ENCODE measurements around the gene C6orf15.

C6orf15 gene

GRCh38 chr6:31081872-31082271 is 30.5 kb downstream of the C6orf15 start:
- CTCF ChIA-PET: interaction anchor here (0.6 to 1.1 kb wide), 4 partner anchors 38 to 220 kb away, joined by 3 to 5 read pairs (median 4); no protein-coding TSS in a partner anchor
- H3K27ac ChIP-seq: peak overlapping the region; percentile 75
- POLR2A ChIA-PET (ENCODE audit: low non-redundant PET): no interaction called here
- TF ChIP-seq CTCF (conservative IDR thresholded peaks at IDR 0.05; ENCODE audit: low read depth): no peak
- no peak for DNase-seq (ENCODE audit: low spot score)

GRCh38 chr6:31079656-31080261 is 32.6 kb downstream of the C6orf15 start:
- POLR2A ChIA-PET (ENCODE audit: low non-redundant PET): interaction anchor here (0.6 kb wide), 1 partner anchor 17 kb away, joined by 3 read pairs; no protein-coding TSS in a partner anchor
- H3K27ac ChIP-seq: peak overlapping the region; percentile 33; the same call in 1 of the 2 replicates
- DNase-seq (ENCODE audit: low spot score): peak; percentile 58
- CTCF ChIA-PET: interaction anchor here (0.5 to 2.3 kb wide), 29 partner anchors 10 to 1358 kb away, joined by 3 to 29 read pairs (median 3); partner anchors contain the start of genes MUCL3 and VARS2
- TF ChIP-seq CTCF (conservative IDR thresholded peaks at IDR 0.05; ENCODE audit: low read depth): peak; percentile 94

- ChIA-PET POLR2A (ENCODE audit: low non-redundant PET) (no interaction called here), CTCF (no interaction called here)
- DNase-seq (ENCODE audit: low spot score): no peak
- H3K27ac ChIP-seq: no peak overlapping the region
- TF ChIP-seq CTCF (conservative IDR thresholded peaks at IDR 0.05; ENCODE audit: low read depth): no peak
These were observed 35.8 kb downstream of the C6orf15 start for GRCh38 chr6:31076611-31077010.

DNA sequence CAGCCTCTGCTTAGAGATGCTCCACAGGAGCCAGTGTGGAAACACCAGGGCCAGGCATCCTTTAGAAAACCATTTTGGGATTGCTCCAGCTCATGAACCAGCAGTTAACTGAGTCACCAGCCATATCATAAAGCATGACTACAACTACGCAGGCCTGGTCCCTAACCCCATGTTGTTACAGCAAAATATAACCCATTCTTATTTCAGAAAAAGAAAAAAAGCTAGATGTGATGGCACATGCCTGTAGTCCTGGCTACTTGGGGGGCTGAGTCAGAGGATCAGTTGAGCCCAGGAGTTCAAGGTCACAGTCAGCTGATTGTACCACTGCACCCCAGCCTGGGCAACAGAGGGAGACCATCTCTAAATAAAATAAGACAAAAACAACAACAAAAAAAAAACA is 36.8 kb downstream of the C6orf15 start:
- POLR2A ChIA-PET (ENCODE audit: low non-redundant PET): interaction anchor here (0.6 kb wide), 1 partner anchor 160 kb away, joined by 3 read pairs; no protein-coding TSS in a partner anchor
- H3K27ac ChIP-seq: peak overlapping the region; percentile 43
- DNase-seq (ENCODE audit: low spot score): no peak
- CTCF ChIA-PET: no interaction called here
- TF ChIP-seq CTCF (conservative IDR thresholded peaks at IDR 0.05; ENCODE audit: low read depth): no peak

DNA sequence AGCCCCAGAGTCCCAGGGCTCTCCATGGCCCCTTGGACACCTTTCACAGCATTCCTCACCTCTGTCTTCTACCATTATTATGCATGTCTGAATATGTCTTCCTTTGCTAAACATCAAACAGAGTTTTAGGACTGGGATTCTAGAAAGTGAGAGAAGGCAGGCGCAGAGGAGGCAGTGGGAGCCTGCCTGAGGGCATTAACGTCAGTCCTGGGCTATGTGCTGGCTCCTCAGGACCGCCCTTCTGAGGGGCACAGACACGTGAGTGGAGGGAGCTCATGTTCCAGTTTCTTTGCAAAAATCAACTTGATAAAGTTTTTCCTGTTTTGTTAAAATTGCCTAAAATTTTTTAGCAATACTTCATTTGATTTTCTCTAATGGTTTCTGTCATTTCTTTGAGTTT is 38.0 kb downstream of the C6orf15 start:
- no peak overlapping the region for H3K27ac ChIP-seq
- ChIA-PET CTCF (interaction anchor here (0.5 kb wide), 1 partner anchor 184 kb away, joined by 6 read pairs; no protein-coding TSS in a partner anchor), POLR2A (ENCODE audit: low non-redundant PET) (no interaction called here)
- no peak for DNase-seq (ENCODE audit: low spot score)
- TF ChIP-seq CTCF (conservative IDR thresholded peaks at IDR 0.05; ENCODE audit: low read depth): no peak

DNA sequence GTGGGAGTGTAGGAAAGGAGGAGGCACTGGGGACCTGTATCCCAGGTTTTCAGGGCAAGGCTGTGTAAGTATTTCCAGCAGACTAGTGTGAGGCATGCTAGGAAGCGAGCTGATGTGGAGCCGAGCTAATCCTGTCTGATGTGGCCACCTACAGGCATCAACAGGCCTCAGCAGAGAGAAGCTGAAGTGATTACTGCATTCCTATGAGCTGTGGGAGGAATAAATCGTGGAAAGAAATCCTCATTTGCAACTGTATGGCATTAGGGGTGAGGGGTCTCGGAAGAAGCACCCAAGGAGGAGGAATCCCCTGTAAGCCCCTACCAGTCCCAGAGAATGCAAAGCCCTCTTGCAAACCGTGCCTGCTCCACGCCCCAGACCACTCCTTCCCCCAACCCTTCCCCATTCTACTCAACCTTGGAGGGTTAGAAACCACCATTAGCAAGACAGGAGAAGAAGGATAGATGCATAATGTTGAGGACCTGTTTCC is 41.6 kb downstream of the C6orf15 start:
- CTCF ChIA-PET: interaction anchor here (0.5 to 2.1 kb wide), 14 partner anchors 9 to 257 kb away, joined by 3 to 24 read pairs (median 5); partner anchors contain the start of gene VARS2
- DNase-seq (ENCODE audit: low spot score): peak; percentile 72
- peak overlapping the region; percentile 33 for H3K27ac ChIP-seq
- POLR2A ChIA-PET (ENCODE audit: low non-redundant PET): interaction anchor here (1.0 kb wide), 1 partner anchor 157 kb away, joined by 3 read pairs; the partner anchor contains the start of gene VARS2
- peak; percentile 80 for TF ChIP-seq CTCF (conservative IDR thresholded peaks at IDR 0.05; ENCODE audit: low read depth)

All from RWPE1 (cell line).